Right atrium auricular region (tissue), 2 donors: ENCODE data around the gene CDC34. TPM values are rescaled to one million over a fixed set of nuclear protein-coding genes. Genes with fewer than 3 reads are reported as not detected.

ENCODE experiments used
- DNase-seq: peaks from one replicate; pipeline ENCODE4 v3.0.0-alpha.2; 2019; ENCODE audit warnings: low spot score
- H3K27ac ChIP-seq, 2 donors: fragments of 200-600 bp; sonication (generic); 1 replicate in 1 of 2; 2 replicates in 1 of 2; pipeline ENCODE4 v1.5.1; 2016 to 2019
- H3K27me3 ChIP-seq, 2 donors: fragments of 200-600 bp; sonication (generic); one replicate each; pipeline versions ENCODE4 v1.5.1 to v1.6.0; 2017 to 2019
- H3K36me3 ChIP-seq: fragments of 200-600 bp; sonication (generic); one replicate; pipeline ENCODE4 v1.5.1; 2016
- H3K4me1 ChIP-seq, 2 donors: fragments of 200-600 bp; sonication (generic); one replicate each; pipeline versions ENCODE4 v1.5.1 to v1.6.0; 2017 to 2019
- H3K4me3 ChIP-seq, 2 donors: fragments of 200-600 bp; sonication (generic); 1 replicate in 1 of 2; 2 replicates in 1 of 2; pipeline ENCODE4 v1.5.1; 2017 to 2019; ENCODE audit warnings: mild to moderate bottlenecking in 1 of 2, moderate library complexity in 1 of 2
- H3K9me3 ChIP-seq, 2 donors: fragments of 200-600 bp; sonication (generic); one replicate each; pipeline ENCODE4 v1.5.1; 2019
- total RNA-seq, 2 donors: library from RNA; depleted of rRNA; stranded (reverse); fragments of >200 nt; gene quantifications; one replicate each; pipeline ENCODE4 v1.1.0, GENCODE V29; 2016
- TF ChIP-seq, protein P1 (sequence below), 2 donors: fragments of 200-600 bp; sonication (generic); IDR thresholded peaks; one replicate each; pipeline ENCODE4 v1.5.1; 2019; ENCODE audit warnings: antibody characterized with exemption in 2 of 2

CDC34 gene
- total RNA-seq, 2 donors from 2014 or later: 55.8 to 75.0 TPM

DNA sequence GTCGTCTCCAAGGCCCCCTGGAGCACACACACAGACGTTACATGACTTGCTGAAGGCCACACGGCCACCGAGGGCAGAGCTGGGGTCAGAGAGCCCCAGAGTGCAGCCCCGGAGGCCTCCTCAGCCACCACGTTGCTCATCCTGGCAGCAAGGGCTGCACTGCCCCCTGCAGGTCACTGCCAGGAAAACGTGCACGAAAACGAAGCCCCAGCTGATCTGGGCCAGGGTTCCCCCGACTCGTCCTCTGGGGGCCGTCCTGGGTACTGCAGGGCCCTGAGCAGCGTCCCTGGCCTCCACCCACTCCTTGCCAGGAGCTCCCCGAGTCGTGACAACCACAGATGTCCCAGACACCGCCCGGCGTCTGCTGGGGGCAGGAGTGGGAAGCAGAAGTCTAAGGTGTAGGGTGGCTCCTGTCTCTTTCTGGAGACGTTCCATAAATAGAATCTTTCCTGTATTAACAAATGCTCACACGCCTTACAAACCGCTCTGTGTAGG lies 20.9 kb upstream of the CDC34 start:
- H3K36me3 ChIP-seq: no peaks in the 10 kb centered on the region
- TF ChIP-seq, protein P1, sequence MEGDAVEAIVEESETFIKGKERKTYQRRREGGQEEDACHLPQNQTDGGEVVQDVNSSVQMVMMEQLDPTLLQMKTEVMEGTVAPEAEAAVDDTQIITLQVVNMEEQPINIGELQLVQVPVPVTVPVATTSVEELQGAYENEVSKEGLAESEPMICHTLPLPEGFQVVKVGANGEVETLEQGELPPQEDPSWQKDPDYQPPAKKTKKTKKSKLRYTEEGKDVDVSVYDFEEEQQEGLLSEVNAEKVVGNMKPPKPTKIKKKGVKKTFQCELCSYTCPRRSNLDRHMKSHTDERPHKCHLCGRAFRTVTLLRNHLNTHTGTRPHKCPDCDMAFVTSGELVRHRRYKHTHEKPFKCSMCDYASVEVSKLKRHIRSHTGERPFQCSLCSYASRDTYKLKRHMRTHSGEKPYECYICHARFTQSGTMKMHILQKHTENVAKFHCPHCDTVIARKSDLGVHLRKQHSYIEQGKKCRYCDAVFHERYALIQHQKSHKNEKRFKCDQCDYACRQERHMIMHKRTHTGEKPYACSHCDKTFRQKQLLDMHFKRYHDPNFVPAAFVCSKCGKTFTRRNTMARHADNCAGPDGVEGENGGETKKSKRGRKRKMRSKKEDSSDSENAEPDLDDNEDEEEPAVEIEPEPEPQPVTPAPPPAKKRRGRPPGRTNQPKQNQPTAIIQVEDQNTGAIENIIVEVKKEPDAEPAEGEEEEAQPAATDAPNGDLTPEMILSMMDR (IDR thresholded peaks at IDR 0.05): peak; percentile 71 to 87
- H3K4me1 ChIP-seq: peaks cover 0 to 43% of the 10 kb centered on the region in 2 donors
- no peaks in the 10 kb centered on the region for H3K27me3 ChIP-seq
- H3K27ac ChIP-seq: peak overlapping the region; percentile 57 to 59
- H3K9me3 ChIP-seq: no peaks in the 10 kb centered on the region
- peak overlapping the region in 1 of 2 donors; percentile 24 for H3K4me3 ChIP-seq
- peak; percentile 73 for DNase-seq

DNA sequence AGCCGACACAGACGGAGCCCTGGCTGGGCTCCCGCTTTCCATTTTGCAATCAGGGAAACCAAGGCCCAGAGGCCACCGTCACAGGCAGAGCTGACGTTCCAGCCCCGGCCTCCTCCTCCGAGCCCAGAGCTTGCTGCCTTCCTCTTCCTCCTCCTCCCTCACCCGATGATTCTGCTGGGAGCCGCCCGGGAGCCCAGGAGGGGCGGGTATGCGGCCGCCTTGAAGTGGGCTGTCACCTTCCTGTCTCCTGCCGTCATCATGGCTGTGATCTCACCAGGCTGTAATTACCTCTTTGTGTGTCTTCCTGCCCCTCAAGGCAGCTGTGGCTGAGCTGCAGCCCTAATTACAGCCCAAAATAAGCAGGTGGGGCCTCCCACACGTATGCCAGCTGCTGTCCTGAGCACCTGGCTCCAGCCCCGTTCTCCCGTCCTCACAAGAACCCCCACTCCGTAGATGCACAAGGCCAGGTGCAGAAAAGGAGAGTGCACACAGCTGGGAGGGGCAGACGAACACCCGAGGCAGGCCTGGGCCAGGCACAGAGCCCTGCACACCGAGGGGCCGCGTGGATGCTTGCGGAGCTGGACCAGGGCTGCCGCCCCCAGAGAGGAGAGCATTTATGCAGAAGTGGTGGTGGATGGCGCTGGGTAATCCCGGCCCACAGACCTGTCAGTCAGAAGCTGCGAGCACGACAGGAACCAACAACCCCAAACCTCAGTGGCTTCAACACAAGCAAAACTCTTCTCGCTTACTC lies 20.3 kb upstream of the CDC34 start:
- TF ChIP-seq, protein P1 (IDR thresholded peaks at IDR 0.05): no peak
- H3K27ac ChIP-seq: peak overlapping the region; percentile 57 to 59
- no peaks in the 10 kb centered on the region for H3K27me3 ChIP-seq
- H3K4me3 ChIP-seq: peak overlapping the region in 1 of 2 donors; percentile 24
- peaks cover 0 to 42% of the 10 kb centered on the region in 2 donors for H3K4me1 ChIP-seq
- no peaks in the 10 kb centered on the region for H3K36me3 ChIP-seq
- no peaks in the 10 kb centered on the region for H3K9me3 ChIP-seq
- DNase-seq: no peak

DNA sequence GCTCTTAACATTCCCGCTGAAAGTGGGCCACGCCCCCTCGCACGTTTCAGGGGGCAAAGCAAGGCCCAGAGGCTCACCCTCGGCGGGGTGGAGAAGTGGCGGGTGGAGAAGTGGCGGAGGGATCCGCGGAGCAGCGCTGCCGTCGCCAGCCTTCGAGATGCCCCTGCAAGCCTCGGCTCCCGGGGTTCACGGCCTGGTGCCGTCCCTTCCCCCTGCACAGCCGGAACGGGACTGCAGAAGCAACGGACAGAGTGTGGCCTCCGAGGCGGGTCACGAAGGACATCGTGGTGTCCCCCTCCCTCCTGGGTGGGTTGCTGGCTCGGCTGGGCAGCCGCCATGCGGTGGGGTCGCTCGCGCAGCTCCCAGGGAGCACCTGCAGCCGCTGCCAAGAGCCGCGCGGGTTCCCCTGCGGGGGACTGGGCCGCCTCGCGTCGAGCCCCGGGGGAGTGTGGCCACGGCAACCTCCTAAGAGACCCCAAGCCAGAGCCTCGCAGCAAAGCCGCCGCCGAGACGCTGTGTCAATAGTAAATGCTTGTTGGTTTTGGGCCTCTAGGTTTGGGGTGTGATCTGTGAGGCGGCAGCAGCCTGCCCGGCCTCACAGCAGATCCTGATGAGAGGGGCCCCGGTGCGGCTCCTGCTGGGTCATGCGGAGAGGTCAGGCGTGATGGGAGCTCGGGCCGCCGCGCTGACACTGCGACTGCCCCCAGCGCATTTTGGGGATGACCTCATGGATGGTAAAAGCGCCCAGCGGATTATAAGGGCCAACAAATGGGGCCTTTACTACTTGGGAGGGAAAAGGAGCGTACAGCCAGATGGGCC lies 18.8 kb upstream of the CDC34 start:
- Histone ChIP-seq H3K27me3 (no peaks in the 10 kb centered on the region), H3K4me1 (peaks cover 0 to 38% of the 10 kb centered on the region in 2 donors), H3K36me3 (no peaks in the 10 kb centered on the region), H3K4me3 (no peak overlapping the region), H3K27ac (no peak overlapping the region), H3K9me3 (no peaks in the 10 kb centered on the region)
- DNase-seq: no peak
- TF ChIP-seq, protein P1 (IDR thresholded peaks at IDR 0.05): no peak

DNA sequence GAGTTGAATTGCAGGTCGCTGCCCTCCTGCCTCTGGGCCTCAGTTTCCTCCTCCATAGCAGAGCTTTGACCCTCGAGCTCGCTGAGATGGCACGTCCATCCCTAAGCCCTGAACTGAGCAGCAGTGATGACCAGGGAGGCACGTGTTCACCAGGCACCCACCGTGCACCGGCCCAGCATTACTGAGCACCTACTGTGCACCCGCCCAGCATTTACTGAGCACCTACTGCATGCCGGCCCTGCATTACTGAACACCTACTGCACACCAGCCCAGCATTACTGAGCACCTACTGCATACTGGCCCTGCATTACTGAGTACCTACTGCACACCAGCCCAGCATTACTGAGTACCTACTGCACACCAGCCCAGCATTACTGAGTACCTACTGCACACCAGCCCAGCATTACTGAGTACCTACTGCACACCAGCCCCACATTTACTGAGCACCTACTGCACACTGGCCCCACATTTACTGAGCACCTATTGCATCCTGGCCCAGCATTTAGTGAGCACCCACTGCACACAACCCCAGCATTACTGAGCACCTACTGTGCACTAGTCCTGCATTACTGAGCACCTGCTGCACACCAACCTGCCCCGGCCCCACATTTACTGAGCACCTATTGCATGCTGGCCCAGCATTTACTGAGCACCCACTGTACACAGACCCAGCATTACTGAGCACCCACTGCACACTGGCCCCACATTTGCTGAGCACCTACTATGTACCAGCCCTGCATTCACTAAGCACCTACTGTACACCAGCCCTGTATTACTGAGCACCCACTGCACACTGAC lies 18.0 kb upstream of the CDC34 start:
- no peak for DNase-seq
- Histone ChIP-seq H3K4me3 (no peak overlapping the region), H3K9me3 (no peaks in the 10 kb centered on the region), H3K27me3 (no peaks in the 10 kb centered on the region), H3K4me1 (peaks cover 0 to 30% of the 10 kb centered on the region in 2 donors), H3K36me3 (no peaks in the 10 kb centered on the region), H3K27ac (no peak overlapping the region)
- TF ChIP-seq, protein P1 (IDR thresholded peaks at IDR 0.05): no peak

DNA sequence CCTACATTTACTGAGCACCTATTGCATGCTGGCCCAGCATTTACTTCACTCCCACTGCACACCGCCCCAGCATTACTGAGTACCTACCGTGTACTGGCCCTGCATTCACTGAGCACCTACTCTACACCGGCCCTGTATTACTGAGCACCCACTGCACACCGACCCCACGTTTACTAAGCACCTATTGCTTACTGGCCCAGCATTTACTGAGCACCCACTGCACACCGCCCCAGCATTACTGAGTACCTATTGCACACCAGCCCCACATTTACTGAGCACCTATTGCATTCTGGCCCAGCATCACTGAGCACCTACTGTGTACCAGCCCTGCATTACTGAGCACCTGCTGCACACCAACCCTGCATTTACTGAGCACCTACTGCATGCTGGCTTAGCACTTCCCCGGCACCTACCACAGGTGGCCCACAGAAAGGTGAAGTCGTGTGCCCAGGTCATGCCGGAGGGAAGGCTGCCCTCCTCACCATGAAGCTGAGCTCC lies 17.3 kb upstream of the CDC34 start:
- Histone ChIP-seq H3K9me3 (no peaks in the 10 kb centered on the region), H3K27me3 (no peaks in the 10 kb centered on the region), H3K4me3 (no peak overlapping the region)

More for the DNA sequence above, 17.3 kb upstream of the CDC34 start:
- Histone ChIP-seq H3K27ac (no peak overlapping the region), H3K4me1 (peaks cover 0 to 26% of the 10 kb centered on the region in 2 donors), H3K36me3 (no peaks in the 10 kb centered on the region)
- TF ChIP-seq, protein P1 (IDR thresholded peaks at IDR 0.05): no peak
- no peak for DNase-seq
